CD14-positive monocyte (primary cell): ENCODE results near the gene ARMC9. TPM values are rescaled to one million over a fixed set of nuclear protein-coding genes. Genes with fewer than 3 reads are reported as not detected.
A peak's percentile ranks its signal among the peaks of the same experiment; 100 is the strongest.

Experiments
- DNase-seq, 3 donors: peaks; one replicate each; pipeline ENCODE4 v3.0.0-alpha.2; 2011 to 2022
- H2AFZ ChIP-seq: 2 replicates; pipeline ENCODE4 v1.6.0; 2012; ENCODE audit warnings: mild to moderate bottlenecking, low read depth, low read length, inconsistent platforms; ENCODE audit not compliant: insufficient read depth, poor library complexity, severe bottlenecking
- H3K27ac ChIP-seq, 2 donors: 1 replicate in 1 of 2; 2 replicates in 1 of 2; pipeline ENCODE4 v1.5.1; 2012 to 2013; ENCODE audit warnings: low read length in 2 of 2, control low read depth in 1 of 2, inconsistent platforms in 1 of 2, low read depth in 1 of 2, mild to moderate bottlenecking in 1 of 2
- H3K27me3 ChIP-seq, 2 donors: one replicate each; pipeline versions ENCODE4 v1.6.0 to v1.6.1; 2011 to 2013; ENCODE audit warnings: low read length in 2 of 2; ENCODE audit not compliant: control insufficient read depth in 2 of 2, insufficient read depth in 2 of 2
- H3K36me3 ChIP-seq, 2 donors: replicated peaks in 1 of 2; 1 replicate in 1 of 2; 2 replicates in 1 of 2; pipeline versions ENCODE4 v1.5.1 to v1.6.1; 2012 to 2013; ENCODE audit warnings: low read length in 2 of 2, control low read depth in 1 of 2, inconsistent platforms in 1 of 2, mild to moderate bottlenecking in 1 of 2; ENCODE audit not compliant: insufficient read depth in 2 of 2, control insufficient read depth in 1 of 2
- H3K4me1 ChIP-seq, 2 donors: 1 replicate in 1 of 2; 2 replicates in 1 of 2; pipeline versions ENCODE4 v1.5.1 to v1.6.1; 2012 to 2013; ENCODE audit warnings: low read length in 2 of 2, control low read depth in 1 of 2, inconsistent platforms in 1 of 2, mild to moderate bottlenecking in 1 of 2, moderate library complexity in 1 of 2; ENCODE audit not compliant: insufficient read depth in 2 of 2, control insufficient read depth in 1 of 2
- H3K4me2 ChIP-seq: replicated peaks from 2 replicates; pipeline ENCODE3; 2012; ENCODE audit warnings: low read length, moderate library complexity, mild to moderate bottlenecking; ENCODE audit not compliant: poor library complexity, severe bottlenecking; ENCODE audit errors: extremely low read depth
- H3K4me3 ChIP-seq, 3 experiments: fragments of 200-600 bp in 1 of 3; sonication (generic) in 1 of 3; replicated peaks in 1 of 3; 1 replicate in 2 of 3; 2 replicates in 1 of 3; pipeline ENCODE4 v1.5.1; 2011 to 2013; ENCODE audit warnings: low read length in 3 of 3, mild to moderate bottlenecking in 3 of 3, control low read depth in 2 of 3, low read depth in 2 of 3, inconsistent platforms in 1 of 3, moderate library complexity in 1 of 3
- H3K79me2 ChIP-seq: 2 replicates; pipeline ENCODE4 v1.6.0; 2012; ENCODE audit warnings: mild to moderate bottlenecking, control low read depth, inconsistent platforms, low read length, moderate library complexity; ENCODE audit not compliant: insufficient read depth
- H3K9ac ChIP-seq: 2 replicates; pipeline ENCODE4 v1.6.0; 2017; ENCODE audit warnings: low read length, mild to moderate bottlenecking; ENCODE audit not compliant: insufficient read depth, poor library complexity, severe bottlenecking
- H3K9me3 ChIP-seq, 2 donors: replicated peaks in 1 of 2; 1 replicate in 1 of 2; 2 replicates in 1 of 2; pipeline versions ENCODE4 v1.5.1 to v1.6.1; 2012 to 2013; ENCODE audit warnings: low read length in 2 of 2, control low read depth in 1 of 2; ENCODE audit not compliant: control insufficient read depth in 1 of 2, insufficient read depth in 1 of 2
- H4K20me1 ChIP-seq: 2 replicates; pipeline ENCODE4 v1.6.0; 2012; ENCODE audit warnings: mild to moderate bottlenecking, low read length, control low read depth, moderate library complexity; ENCODE audit not compliant: insufficient read depth
- H3K27ac Mint-ChIP-seq, 7 donors: one replicate each; pipeline ENCODE4 v1.8.0; 2020; ENCODE audit warnings: mild to moderate bottlenecking in 7 of 7, mixed read lengths in 7 of 7, moderate library complexity in 6 of 7, inconsistent platforms in 2 of 7
- H3K27me3 Mint-ChIP-seq, 3 donors: one replicate each; pipeline ENCODE4 v1.8.0; 2021 to 2022; ENCODE audit warnings: low read depth in 3 of 3, mild to moderate bottlenecking in 3 of 3, mixed read lengths in 3 of 3, moderate library complexity in 3 of 3, inconsistent platforms in 1 of 3
- H3K36me3 Mint-ChIP-seq, 2 donors: one replicate each; pipeline ENCODE4 v1.8.0; 2020; ENCODE audit warnings: mixed read lengths in 2 of 2, inconsistent platforms in 1 of 2, mild to moderate bottlenecking in 1 of 2
- H3K4me1 Mint-ChIP-seq: one replicate; pipeline ENCODE4 v1.8.0; 2020; ENCODE audit warnings: mild to moderate bottlenecking, mixed read lengths
- H3K4me3 Mint-ChIP-seq, 2 donors: one replicate each; pipeline ENCODE4 v1.8.0; 2020; ENCODE audit warnings: mild to moderate bottlenecking in 2 of 2, mixed read lengths in 2 of 2, moderate library complexity in 1 of 2
- H3K9me3 Mint-ChIP-seq, 7 donors: one replicate each; pipeline ENCODE4 v1.8.0; 2020 to 2022; ENCODE audit warnings: mixed read lengths in 7 of 7, mild to moderate bottlenecking in 6 of 7, moderate library complexity in 6 of 7, inconsistent platforms in 2 of 7
- CTCF ChIP-seq: fragments of 200-600 bp; IDR thresholded peaks from one replicate; pipeline ENCODE4 v1.8.0; 2022; ENCODE audit warnings: antibody characterized with exemption, mild to moderate bottlenecking
- WGBS: methylation state at CpG from one replicate; pipeline ENCODE4 v1.1.5; 2013; ENCODE audit warnings: missing lambda C conversion rate; ENCODE audit not compliant: insufficient coverage; 5-methylcytosine and 5-hydroxymethylcytosine counted together
- intact Hi-C, 2 donors: fragments of 100-400 bp; cut with micrococcal nuclease; formaldehyde crosslinking; loops; one replicate each; pipeline versions ENCODE4 v1.15.0 to v1.15.1; 2023
- polyA plus RNA-seq, 3 donors: library from polyadenylated mRNA; depleted of rRNA in 1 of 3; unstranded in 2 of 3; stranded (reverse) in 1 of 3; fragments of 300-500 nt in 2 of 3; fragments of >200 nt in 1 of 3; fragmentation: Illumina TruSeq in 2 of 3; gene quantifications; 1 replicate in 2 of 3; 2 replicates in 1 of 3; pipeline ENCODE4 v1.2.3, GENCODE V29; 2012 to 2021

The ARMC9 gene
- polyA plus RNA-seq, 3 donors: 0.07 to 0.27 TPM; not detected in 1

GRCh38 chr2:231189571-231190495, 8.6 kb upstream of the ARMC9 start:
- H3K9me3 ChIP-seq: no peaks in the 10 kb centered on the region
- H3K27me3 ChIP-seq: peaks cover 0 to 13% of the 10 kb centered on the region in 2 donors
- no peak for DNase-seq
- peaks cover 27 to 28% (median 27%) of the 10 kb centered on the region in 3 donors for H3K27me3 Mint-ChIP-seq
- H3K36me3 Mint-ChIP-seq: peaks cover 0 to 2% of the 10 kb centered on the region in 2 donors
- H3K4me1 Mint-ChIP-seq: peaks cover 7% of the 10 kb centered on the region
- intact Hi-C loops: no loop called here
- no peak overlapping the region for H3K27ac ChIP-seq
- H3K4me2 ChIP-seq: no peak overlapping the region
- H2AFZ ChIP-seq: no peak overlapping the region
- no peaks in the 10 kb centered on the region for H3K36me3 ChIP-seq
- no peak overlapping the region for H3K9ac ChIP-seq
- no peaks in the 10 kb centered on the region for H4K20me1 ChIP-seq
- H3K4me3 Mint-ChIP-seq: peak overlapping the region in 1 of 2 donors; percentile 77
- H3K4me3 ChIP-seq: no peak overlapping the region
- peaks cover 5% of the 10 kb centered on the region in 2 donors for H3K4me1 ChIP-seq
- H3K27ac Mint-ChIP-seq: peak overlapping the region in 1 of 7 donors; percentile 6
- TF ChIP-seq CTCF: no peak
- WGBS: 91% methylated on average over 12 of the region's 22 CpGs
- H3K9me3 Mint-ChIP-seq: peaks cover 0 to 3% (median 0%) of the 10 kb centered on the region in 7 donors
- H3K79me2 ChIP-seq: no peaks in the 10 kb centered on the region

GRCh38 chr2:231190531-231191197, 7.8 kb upstream of the ARMC9 start:
- no peaks in the 10 kb centered on the region for H3K9me3 ChIP-seq
- H3K4me1 Mint-ChIP-seq: peaks cover 7% of the 10 kb centered on the region
- H3K79me2 ChIP-seq: no peaks in the 10 kb centered on the region
- peak overlapping the region; percentile 13 for H3K4me2 ChIP-seq
- H3K4me1 ChIP-seq: peaks cover 5% of the 10 kb centered on the region in 2 donors
- H3K27ac Mint-ChIP-seq: no peak overlapping the region
- H3K36me3 Mint-ChIP-seq: peaks cover 0 to 2% of the 10 kb centered on the region in 2 donors
- TF ChIP-seq CTCF: no peak
- peaks cover 0 to 3% (median 0%) of the 10 kb centered on the region in 7 donors for H3K9me3 Mint-ChIP-seq
- no peak overlapping the region for H3K27ac ChIP-seq
- 30% methylated on average over 42 of the region's 42 CpGs for WGBS
- H4K20me1 ChIP-seq: no peaks in the 10 kb centered on the region
- H3K27me3 ChIP-seq: peaks cover 0 to 13% of the 10 kb centered on the region in 2 donors
- H3K4me3 Mint-ChIP-seq: peak overlapping the region in 1 of 2 donors; percentile 77
- no peaks in the 10 kb centered on the region for H3K36me3 ChIP-seq
- intact Hi-C loops: no loop called here
- peak overlapping the region; percentile 56 for H2AFZ ChIP-seq
- DNase-seq: no peak
- no peak overlapping the region for H3K4me3 ChIP-seq
- H3K27me3 Mint-ChIP-seq: peaks cover 27 to 29% (median 27%) of the 10 kb centered on the region in 3 donors
- H3K9ac ChIP-seq: no peak overlapping the region
